ENCODE measurements around the gene CDKN2D. TPM values are rescaled to one million over a fixed set of nuclear protein-coding genes. Genes with fewer than 3 reads are reported as not detected.

Gene CDKN2D
- total RNA-seq, 2 donors from 2014 or later: 9.3 to 12.5 TPM

Small RNA genes within 50 kb of the gene (microRNA-seq; reads per million reads assigned to microRNA genes)
- 0 to 0.53 reads per million in 2 donors for gene MIR1238

Other genes starting within 250 kb of the CDKN2D start
- 10 to 100 TPM; 51.0 to 63.7 TPM for gene RAVER1, start 235.4 kb downstream of the CDKN2D start, total RNA-seq
- 10 to 100 TPM; 29.8 to 30.6 TPM for gene ICAM3, start 229.4 kb downstream of the CDKN2D start, total RNA-seq
- gene TYK2, start 188.4 kb downstream of the CDKN2D start, total RNA-seq: 100 to 1,000 TPM in 1 of 2 donors, 10 to 100 TPM in 1; 91.1 to 104 TPM
- gene CDC37, start 165.4 kb downstream of the CDKN2D start, total RNA-seq: 100 to 1,000 TPM; 129 to 161 TPM
- gene PDE4A, start 148.4 kb downstream of the CDKN2D start, total RNA-seq: 10 to 100 TPM; 13.8 to 14.3 TPM
- gene KEAP1, start 65.6 kb downstream of the CDKN2D start, total RNA-seq: 10 to 100 TPM; 52.3 to 54.5 TPM
- under 1 TPM; 0.15 to 0.20 TPM for gene S1PR5, start 51.5 kb downstream of the CDKN2D start, total RNA-seq
- 10 to 100 TPM; 87.0 to 93.9 TPM for gene ATG4D, start 25.1 kb downstream of the CDKN2D start, total RNA-seq
- 10 to 100 TPM; 12.9 to 14.9 TPM for gene KRI1, start 3.0 kb downstream of the CDKN2D start, total RNA-seq
- gene AP1M2, start 18.3 kb upstream of the CDKN2D start, total RNA-seq: 100 to 1,000 TPM; 116 to 158 TPM
- gene SLC44A2, start 56.6 kb upstream of the CDKN2D start, total RNA-seq: 100 to 1,000 TPM; 124 to 153 TPM
- gene ILF3, start 85.4 kb upstream of the CDKN2D start, total RNA-seq: 100 to 1,000 TPM; 129 to 181 TPM
- 10 to 100 TPM; 76.9 to 78.6 TPM for gene QTRT1, start 132.5 kb upstream of the CDKN2D start, total RNA-seq
- gene DNM2, start 149.1 kb upstream of the CDKN2D start, total RNA-seq: 100 to 1,000 TPM; 446 to 618 TPM

Data from left colon (tissue), 2 donors.